H54 (cell line): Measurements from ENCODE around the gene PSKH1.
"Not testable (repeated sequence)": the region's sequence is repeated elsewhere in the genome, so short reads cannot be mapped to it uniquely, and the experiment has no call there.

ENCODE experiments used
- DNase-seq: peaks from one replicate; pipeline ENCODE4 v3.0.0; 2011; ENCODE audit warnings: low spot score, mixed read lengths; ENCODE audit not compliant: insufficient read length
- FAIRE-seq: peaks from 3 replicates; lab custom pipeline; 2011; peaks lifted over from hg19 to GRCh38; lab: Jason Lieb, UNC
- POLR2A ChIP-seq: IDR thresholded peaks from 2 replicates; pipeline ENCODE4 v1.6.1; 2011; ENCODE audit warnings: low read depth, mild to moderate bottlenecking, low read length

Gene PSKH1

GRCh38 chr16:67930191-67930590, 37.1 kb downstream of the PSKH1 start:
- DNase-seq (no peak), FAIRE-seq (no peak)
- no peak for TF ChIP-seq POLR2A

- TF ChIP-seq POLR2A: no peak
- no peak for FAIRE-seq
- no peak for DNase-seq
These were observed 37.7 kb downstream of the PSKH1 start for GRCh38 chr16:67930678-67931211.

- no peak for FAIRE-seq
- DNase-seq: no peak
- no peak for TF ChIP-seq POLR2A
These were observed 38.8 kb downstream of the PSKH1 start, which contains the start of gene CTRL for GRCh38 chr16:67931712-67932461. Gene CTRL (minus strand): TSS chr16:67931862. CDS start chr16:67931852, 10 bp downstream.

- no peak for TF ChIP-seq POLR2A
- DNase-seq: no peak
- no peak for FAIRE-seq
These were observed 39.4 kb downstream of the PSKH1 start for GRCh38 chr16:67932462-67932840.

- TF ChIP-seq POLR2A: no peak
- FAIRE-seq: no peak
- no peak for DNase-seq
These were observed 40.8 kb downstream of the PSKH1 start for GRCh38 chr16:67933805-67934204.

GRCh38 chr16:67934306-67935100, 41.4 kb downstream of the PSKH1 start:
- no peak for TF ChIP-seq POLR2A

GRCh38 chr16:67935101-67935401, 42.0 kb downstream of the PSKH1 start:
- DNase-seq (no peak), FAIRE-seq (no peak)
- TF ChIP-seq POLR2A: no peak

More at GRCh38 chr16:67934306-67935100, 41.4 kb downstream of the PSKH1 start:
- DNase-seq (no peak), FAIRE-seq (no peak)

GRCh38 chr16:67935402-67936123, 42.5 kb downstream of the PSKH1 start:
- FAIRE-seq (no peak), DNase-seq (peak; percentile 90)
- peak; percentile 61; the same call in 1 of the 2 replicates for TF ChIP-seq POLR2A

- peak; percentile 42 for DNase-seq
- no peak for TF ChIP-seq POLR2A
- no peak for FAIRE-seq
These were observed 43.2 kb downstream of the PSKH1 start, which contains the start of gene PSMB10 for GRCh38 chr16:67936124-67936879. Gene PSMB10 (minus strand): TSS chr16:67936850. CDS start chr16:67936749, 101 bp downstream.

GRCh38 chr16:67936880-67937605, 44.0 kb downstream of the PSKH1 start:
- no peak for TF ChIP-seq POLR2A
- FAIRE-seq (no peak), DNase-seq (no peak)

- FAIRE-seq, DNase-seq: not testable (repeated sequence)
These were observed 44.7 kb downstream of the PSKH1 start for GRCh38 chr16:67937713-67938112.
